ENCODE results near the gene GOLGA6L2. TPM values are rescaled to one million over a fixed set of nuclear protein-coding genes. Genes with fewer than 3 reads are reported as not detected.

Gene GOLGA6L2
- total and polyA plus RNA-seq, 2 of the 8 experiments (the other 6 are each of a cell fraction or from before 2014, with no cell fraction given): not detected

DNA sequence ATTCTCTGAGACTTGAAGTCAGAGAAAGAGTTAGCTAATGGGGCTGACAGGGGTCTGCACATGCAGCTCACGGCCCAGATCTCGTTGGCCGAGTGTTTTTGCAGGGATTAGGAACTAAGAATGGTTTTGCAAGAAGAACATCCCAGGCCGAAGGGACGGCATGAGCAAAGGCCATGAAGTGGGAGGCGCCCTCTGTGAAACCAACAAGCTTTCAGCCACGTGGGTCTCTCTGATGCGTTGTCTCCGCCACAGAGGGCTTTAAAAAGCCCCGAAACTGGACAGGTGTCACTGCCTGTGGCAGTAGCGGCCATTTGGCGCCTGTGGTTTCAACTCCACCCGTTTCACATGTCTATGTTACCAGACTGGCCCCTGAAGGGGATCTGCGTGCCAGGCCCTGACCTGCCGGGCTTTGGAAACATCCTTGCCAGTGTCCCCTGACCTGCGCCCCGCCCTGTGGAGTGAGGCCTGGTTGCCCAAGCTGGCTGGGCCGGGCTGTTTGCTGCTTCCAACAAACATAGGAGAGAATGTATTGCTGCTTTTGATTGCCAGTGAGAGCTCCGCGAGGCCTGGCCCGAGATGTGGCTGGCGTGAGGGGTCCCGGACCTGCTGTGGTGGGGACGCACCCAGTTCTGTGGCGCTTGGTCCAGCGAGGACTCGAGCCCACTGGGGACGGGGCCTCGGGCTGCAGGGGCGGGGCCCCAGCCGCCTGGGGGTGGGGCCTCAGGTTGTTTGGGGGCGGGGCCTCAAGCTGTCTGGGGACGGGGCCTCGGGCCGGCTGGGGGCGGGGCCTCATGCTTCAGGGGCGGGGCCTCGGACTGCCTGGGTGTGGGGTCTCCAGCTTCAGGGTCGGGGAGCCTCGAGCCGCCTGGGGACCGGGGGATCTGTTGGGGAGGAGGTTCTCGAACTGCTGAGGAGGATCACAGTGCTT lies 30.4 kb downstream of the GOLGA6L2 start:
- Histone ChIP-seq H2AK5ac (ENCODE audit: low read depth, low read length) (no peak overlapping the region), H3K23me2 (ENCODE audit: low read depth, low read length) (no peaks in the 10 kb centered on the region), H3K9ac (replicated peaks in 1 of 4; ENCODE audit: extremely low read depth in 1 of 4, low read depth in 3 of 4, low read length in 3 of 4) (no peak overlapping the region), H3K18ac (ENCODE audit: extremely low read depth, low read length) (no peak overlapping the region), H3K4ac (replicated peaks; ENCODE audit: insufficient read length, low read depth, low read length) (no peak overlapping the region), H3K79me1 (ENCODE audit: low read depth, low read length) (no peaks in the 10 kb centered on the region), H3K27me3 (replicated peaks in 1 of 4; ENCODE audit: control insufficient read depth in 3 of 4, extremely low read depth in 1 of 4, insufficient read depth in 3 of 4, low read length in 3 of 4) (no peaks in the 10 kb centered on the region), H4K8ac (ENCODE audit: extremely low read depth, insufficient read depth, low read length) (no peak overlapping the region), H3K9me3 (ENCODE audit: insufficient read depth in 2 of 2, low read depth in 1 of 2, low read length in 1 of 2) (peaks cover 5 to 37% of the 10 kb centered on the region in 2 experiments; a peak in 3 of 4 replicates), H3K4me2 (ENCODE audit: insufficient read depth in 1 of 2, low read depth in 2 of 2, low read length in 2 of 2) (no peak overlapping the region), H4K91ac (replicated peaks; ENCODE audit: insufficient read length, low read length) (no peak overlapping the region), H3K36me3 (ENCODE audit: control insufficient read depth in 2 of 4, insufficient read depth in 4 of 4, low read length in 3 of 4) (no peaks in the 10 kb centered on the region), H3K79me2 (ENCODE audit: control insufficient read depth in 1 of 2, insufficient read depth in 2 of 2, low read length in 2 of 2) (no peaks in the 10 kb centered on the region), H2BK5ac (ENCODE audit: low read depth, low read length) (no peak overlapping the region), H4K5ac (ENCODE audit: insufficient read length, low read depth, low read length) (no peak overlapping the region), H3K23ac (ENCODE audit: insufficient read length) (no peak overlapping the region), H2BK120ac (replicated peaks; ENCODE audit: low read depth, low read length) (no peak overlapping the region), H2BK15ac (ENCODE audit: low read length) (no peak overlapping the region), H2BK12ac (ENCODE audit: low read depth, low read length) (no peak overlapping the region), H3K4me3 (ENCODE audit: extremely low read depth in 1 of 4, insufficient read depth in 2 of 4, low read depth in 3 of 4, low read length in 4 of 4) (no peak overlapping the region), H2BK20ac (ENCODE audit: low read length) (no peak overlapping the region), H2AFZ (ENCODE audit: low read length) (no peak overlapping the region), H3K56ac (replicated peaks; ENCODE audit: insufficient read length, low read depth, low read length) (no peak overlapping the region), H3K14ac (ENCODE audit: insufficient read length) (no peak overlapping the region), H4K20me1 (replicated peaks in 1 of 2; ENCODE audit: control insufficient read depth in 1 of 2, insufficient read depth in 2 of 2, low read length in 2 of 2) (no peaks in the 10 kb centered on the region), H3K27ac (ENCODE audit: low read depth, low read length) (no peak overlapping the region), H3K4me1 (replicated peaks in 1 of 4; ENCODE audit: control insufficient read depth in 3 of 4, insufficient read depth in 4 of 4, low read length in 3 of 4) (no peaks in the 10 kb centered on the region)
- ChIA-PET CTCF (ENCODE audit: partially characterized antibody) (interaction anchor here (0.6 to 0.8 kb wide), 2 partner anchors 23 to 80 kb away, joined by 3 read pairs; no protein-coding TSS in a partner anchor), POLR2A (ENCODE audit: partially characterized antibody) (interaction anchor here (0.6 kb wide), 1 partner anchor 542 kb away, joined by 3 read pairs; no protein-coding TSS in a partner anchor)
- FAIRE-seq (no peak), DNase-seq (ENCODE audit: low read depth in 1 of 2, low spot score in 2 of 2) (peak in 1 of 2 experiments; percentile 77)
- 89% methylated on average over 27 of the region's 43 CpGs; no CpG with 5 or more reads in 1 of the 2 experiments for WGBS, 2 experiments (ENCODE audit: extremely low coverage in 1 of 2, insufficient coverage in 1 of 2, insufficient read length in 1 of 2, insufficient replicate concordance in 2 of 2, low coverage in 1 of 2, low lambda C conversion rate in 2 of 2, missing lambda C conversion rate in 1 of 2)
- TF ChIP-seq JUND (IDR thresholded peaks at IDR 0.05; ENCODE audit: low read length) (no peak), BRCA1 (IDR thresholded peaks at IDR 0.05; ENCODE audit: low read depth, low read length) (no peak), SUZ12 (IDR thresholded peaks at IDR 0.05; ENCODE audit: low read length) (no peak), SP4 (IDR thresholded peaks at IDR 0.05; ENCODE audit: low read length) (no peak), TEAD4 (IDR thresholded peaks at IDR 0.05; ENCODE audit: low read depth, low read length) (no peak), TBP (IDR thresholded peaks at IDR 0.05; ENCODE audit: low read depth, low read length) (no peak), RAD21 (IDR thresholded peaks at IDR 0.05 in 1 of 2, conservative IDR thresholded peaks at IDR 0.05 in 1 of 2; ENCODE audit: low read depth in 2 of 2, low read length in 2 of 2) (no peak), NANOG (IDR thresholded peaks at IDR 0.05; ENCODE audit: insufficient read depth, low read depth, low read length, poor library complexity, severe bottlenecking) (no peak), TCF12 (IDR thresholded peaks at IDR 0.05; ENCODE audit: low read depth, low read length) (no peak), SP1 (IDR thresholded peaks at IDR 0.05; ENCODE audit: low read depth, low read length) (no peak), ASH2L (IDR thresholded peaks at IDR 0.05; ENCODE audit: low read length) (no peak)
- TF ChIP-seq, protein P1, sequence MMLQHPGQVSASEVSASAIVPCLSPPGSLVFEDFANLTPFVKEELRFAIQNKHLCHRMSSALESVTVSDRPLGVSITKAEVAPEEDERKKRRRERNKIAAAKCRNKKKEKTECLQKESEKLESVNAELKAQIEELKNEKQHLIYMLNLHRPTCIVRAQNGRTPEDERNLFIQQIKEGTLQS (IDR thresholded peaks at IDR 0.05; ENCODE audit: insufficient read depth, low read depth, low read length): no peak

Data from H1 (cell line).